HepG2 (cell line): ENCODE results near the gene GPATCH3. TPM values are rescaled to one million over a fixed set of nuclear protein-coding genes. Genes with fewer than 3 reads are reported as not detected.
A peak's percentile ranks its signal among the peaks of the same experiment; 100 is the strongest.

Source experiments
- ATAC-seq: fragments of 200-7000 bp; cut with Tn5 transposase; 3 replicates; pipeline ENCODE4 v1.9.1; 2020; ENCODE audit warnings: mild to moderate bottlenecking, moderate library complexity
- BruUV-seq: library from RNA; stranded (reverse); fragments of 400-500 nt; replicated peaks from 2 replicates; lab custom pipeline; 2021; lab: Mats Ljungman, UMichigan
- CTCF ChIA-PET: fragments of 300-600 bp; formaldehyde crosslinking; extraction: SDS; loops from one replicate; lab custom pipeline; 2021; ENCODE audit warnings: low total read pairs, inconsistent platforms, low intra/inter-chr PET ratio; lab: Yijun Ruan, JAX
- POLR2A ChIA-PET: fragments of 350-600 bp; sonication (Branson Sonifier 250); formaldehyde crosslinking; loops from one replicate; lab custom pipeline; 2020; ENCODE audit warnings: antibody characterized with exemption, inconsistent platforms; lab: Yijun Ruan, JAX
- DNase-seq: peaks from one replicate; pipeline ENCODE4 v3.0.0-alpha.2; 2015; ENCODE audit warnings: low spot score
- FAIRE-seq: peaks from 3 replicates; lab custom pipeline; 2011; peaks lifted over from hg19 to GRCh38; lab: Jason Lieb, UNC
- H2AFZ ChIP-seq: one replicate; pipeline ENCODE4 v1.6.1; 2011; ENCODE audit warnings: low read length, inconsistent platforms
- H3K27ac ChIP-seq: fragments of 300-600 bp; 3 replicates; pipeline ENCODE4 v1.8.0; 2011; ENCODE audit warnings: mixed run types, mild to moderate bottlenecking, mixed read lengths, low read length, inconsistent platforms; ENCODE audit not compliant: insufficient read depth; ENCODE audit errors: extremely low read length
- H3K27me3 ChIP-seq, 2 experiments: fragments of 200-600 bp in 1 of 2; 2 replicates in 1 of 2; 3 replicates in 1 of 2; pipeline versions ENCODE4 v1.6.0 to v1.8.0; 2011; ENCODE audit warnings: low read length in 2 of 2, mild to moderate bottlenecking in 2 of 2, moderate library complexity in 2 of 2, inconsistent platforms in 1 of 2; ENCODE audit not compliant: insufficient read depth in 2 of 2, control insufficient read depth in 1 of 2
- H3K36me3 ChIP-seq, 2 experiments: fragments of 200-600 bp in 1 of 2; replicated peaks in 1 of 2; 2 replicates in 1 of 2; 3 replicates in 1 of 2; pipeline versions ENCODE4 v1.5.1 to v1.8.0; 2011; ENCODE audit warnings: low read length in 2 of 2, inconsistent platforms in 1 of 2; ENCODE audit not compliant: insufficient read depth in 2 of 2, control insufficient read depth in 1 of 2
- H3K4me1 ChIP-seq: 2 replicates; pipeline ENCODE4 v1.5.1; 2012; ENCODE audit warnings: low read length, inconsistent platforms; ENCODE audit not compliant: insufficient read depth
- H3K4me2 ChIP-seq: 2 replicates; pipeline ENCODE4 v1.6.0; 2011; ENCODE audit warnings: low read depth, low read length, inconsistent platforms
- H3K4me3 ChIP-seq, 3 experiments: fragments of 200-600 bp in 1 of 3; sonication (generic), shearing (Covaris generic) in 1 of 3; replicated peaks in 1 of 3; 2 replicates each; pipeline ENCODE4 v1.5.1; 2011 to 2016; ENCODE audit warnings: low read length in 3 of 3, inconsistent platforms in 2 of 3, low read depth in 2 of 3, mild to moderate bottlenecking in 2 of 3, control low read depth in 1 of 3, mixed read lengths in 1 of 3; ENCODE audit not compliant: insufficient read depth in 1 of 3
- H3K79me2 ChIP-seq: one replicate; pipeline ENCODE4 v1.6.1; 2011; ENCODE audit warnings: low read length, inconsistent platforms; ENCODE audit not compliant: insufficient read depth
- H3K9ac ChIP-seq: 2 replicates; pipeline ENCODE4 v1.6.0; 2011; ENCODE audit warnings: mild to moderate bottlenecking, low read depth, low read length, inconsistent platforms; ENCODE audit not compliant: insufficient read depth
- H3K9me3 ChIP-seq: 2 replicates; pipeline ENCODE4 v1.5.1; 2012; ENCODE audit warnings: mild to moderate bottlenecking, low read length
- H4K20me1 ChIP-seq: 2 replicates; pipeline ENCODE4 v1.6.0; 2011; ENCODE audit warnings: inconsistent platforms, mild to moderate bottlenecking, low read length, moderate library complexity; ENCODE audit not compliant: insufficient read depth
- ADNP ChIP-seq: sonication (generic); formaldehyde crosslinking; IDR thresholded peaks from 2 replicates; pipeline ENCODE4 v1.4.0; 2020; ENCODE audit warnings: missing genetic modification reagents
- DNMT3B ChIP-seq: conservative IDR thresholded peaks from 2 replicates; pipeline ENCODE4 v1.6.1; 2016; ENCODE audit warnings: missing biosample characterization, control low read depth
- EP300 ChIP-seq, 3 experiments: sonication (generic) in 1 of 3; formaldehyde crosslinking in 1 of 3; IDR thresholded peaks; 2 replicates each; pipeline versions ENCODE4 v1.5.1 to v1.6.1; 2011 to 2020; ENCODE audit warnings: low read depth in 2 of 3, low read length in 2 of 3, borderline replicate concordance in 1 of 3, improper control_type of control experiment in 1 of 3, mild to moderate bottlenecking in 1 of 3, missing genetic modification reagents in 1 of 3, moderate library complexity in 1 of 3
- ERF ChIP-seq: IDR thresholded peaks from 2 replicates; pipeline ENCODE4 v1.6.1; 2018; ENCODE audit warnings: missing biosample characterization, missing genetic modification reagents
- ETV5 ChIP-seq: IDR thresholded peaks from 2 replicates; pipeline ENCODE4 v1.6.1; 2018; ENCODE audit warnings: missing biosample characterization, missing genetic modification reagents, inconsistent platforms, borderline replicate concordance
- GATAD2A ChIP-seq: IDR thresholded peaks from 2 replicates; pipeline ENCODE4 v1.6.1; 2016
- ISL2 ChIP-seq: sonication (generic); formaldehyde crosslinking; IDR thresholded peaks from 2 replicates; pipeline ENCODE4 v1.5.0; 2020; ENCODE audit warnings: missing genetic modification reagents
- KDM6A ChIP-seq: IDR thresholded peaks from 2 replicates; pipeline ENCODE4 v1.6.1; 2016; ENCODE audit warnings: low read depth
- PITX1 ChIP-seq: sonication (generic); formaldehyde crosslinking; IDR thresholded peaks from 2 replicates; pipeline ENCODE4 v1.5.1; 2020; ENCODE audit warnings: mild to moderate bottlenecking, missing genetic modification reagents
- PPARG ChIP-seq: conservative IDR thresholded peaks from 2 replicates; pipeline ENCODE4 v1.6.1; 2016; ENCODE audit warnings: missing biosample characterization, missing genetic modification reagents
- SCMH1 ChIP-seq: sonication (generic); formaldehyde crosslinking; IDR thresholded peaks from 2 replicates; pipeline ENCODE4 v1.9.0; 2021; ENCODE audit warnings: missing genetic modification reagents, mild to moderate bottlenecking, borderline replicate concordance
- SNAPC2 ChIP-seq: sonication (generic); formaldehyde crosslinking; IDR thresholded peaks from 2 replicates; pipeline ENCODE4 v1.8.1; 2022; ENCODE audit warnings: mild to moderate bottlenecking, missing genetic modification reagents
- SNRNP70 ChIP-seq: fragments of 200-400 bp; formaldehyde crosslinking; IDR thresholded peaks from 2 replicates; pipeline ENCODE4 v1.6.1; 2017; ENCODE audit warnings: mild to moderate bottlenecking, low read depth, low read length, moderate library complexity
- SP4 ChIP-seq: sonication (generic); formaldehyde crosslinking; IDR thresholded peaks from 2 replicates; pipeline ENCODE4 v1.8.1; 2023; ENCODE audit warnings: mild to moderate bottlenecking, missing genetic modification reagents
- TFE3 ChIP-seq: IDR thresholded peaks from 2 replicates; pipeline ENCODE4 v1.6.1; 2016
- XRCC5 ChIP-seq: fragments of 200-400 bp; formaldehyde crosslinking; optimal IDR thresholded peaks from 2 replicates; pipeline ENCODE3; 2017; ENCODE audit warnings: mild to moderate bottlenecking, low read length
- ZFX ChIP-seq: sonication (generic); formaldehyde crosslinking; IDR thresholded peaks from 2 replicates; pipeline ENCODE4 v1.4.0; 2020; ENCODE audit warnings: mild to moderate bottlenecking, low read depth, missing genetic modification reagents, moderate library complexity
- ZNF563 ChIP-seq: sonication (generic); formaldehyde crosslinking; IDR thresholded peaks from 2 replicates; pipeline ENCODE4 v1.8.0; 2022; ENCODE audit warnings: mild to moderate bottlenecking, moderate library complexity, missing genetic modification reagents
- ZNF652 ChIP-seq: IDR thresholded peaks from 2 replicates; pipeline ENCODE4 v1.6.1; 2016; ENCODE audit warnings: low read depth, borderline replicate concordance
- WGBS: methylation state at CpG from one replicate; pipeline ENCODE4 v1.1.6; 2017; ENCODE audit warnings: low lambda C conversion rate; 5-methylcytosine and 5-hydroxymethylcytosine counted together
- in situ Hi-C: cut with HindIII; loops from 2 replicates; pipeline ENCODE4 v1.10.0; 2017; ENCODE audit warnings: low pct_unique_long_range_greater_than_20kb; ENCODE audit not compliant: extremely low pct_ligation_motif_present
- intact Hi-C: fragments of 100-400 bp; cut with micrococcal nuclease; formaldehyde crosslinking; loops from one replicate; pipeline ENCODE4 v1.10.0; 2022; ENCODE audit not compliant: unreplicated experiment
- polyA plus RNA-seq, 8 experiments: library from polyadenylated mRNA; depleted of rRNA in 3 of 8; stranded (reverse) in 7 of 8; unstranded in 1 of 8; fragments of >200 nt; fragmentation: Illumina TruSeq in 4 of 8; extraction: Trizol in 4 of 8; gene quantifications; 2 replicates each; pipeline versions ENCODE4 v1.2.1 to v1.2.3, GENCODE V29; 2011 to 2016; ENCODE audit warnings: low read depth in 4 of 8, missing spikeins in 1 of 8, mixed read lengths in 1 of 8; ENCODE audit not compliant: insufficient read depth in 1 of 8
- total RNA-seq, 5 experiments: library from RNA; depleted of rRNA; stranded (reverse); fragments of >200 nt; fragmentation: Illumina TruSeq; extraction: Trizol; gene quantifications; 2 replicates each; pipeline ENCODE4 v1.2.3, GENCODE V29; 2016; ENCODE audit warnings: low read depth in 1 of 5
- TF ChIP-seq, protein P1 (sequence below): sonication (generic); formaldehyde crosslinking; IDR thresholded peaks from 2 replicates; pipeline ENCODE4 v1.4.0; 2020; ENCODE audit warnings: missing genetic modification reagents, borderline replicate concordance

The GPATCH3 gene
- total and polyA plus RNA-seq, 2 of the 13 experiments (the other 11 are each of a cell fraction or from before 2014, with no cell fraction given), result 8.3 to 11.0 TPM

- H3K27me3 ChIP-seq, result no peaks in the 10 kb centered on the region; a peak in 1 of 5 replicates
- H3K79me2 ChIP-seq, result peaks cover 30% of the 10 kb centered on the region
- peak; percentile 56 for DNase-seq
- no peak overlapping the region for H2AFZ ChIP-seq
- H3K9ac ChIP-seq, result peak overlapping the region; percentile 51
- POLR2A ChIA-PET, result interaction anchor here (0.8 to 11.5 kb wide), 17 partner anchors 9 to 222 kb away, joined by 3 to 371 read pairs (median 25); partner anchors contain the start of genes GPATCH3, GPN2, KDF1 and TRNP1
- 17% methylated on average over 3 of the region's 5 CpGs for WGBS
- intact Hi-C loops, result loop anchor here (2.0 kb wide), 1 partner anchor 23 kb away; no protein-coding TSS in a partner anchor
- peak overlapping the region; percentile 96 for H3K27ac ChIP-seq
- H3K36me3 ChIP-seq, result peaks cover 3 to 8% of the 10 kb centered on the region in 2 experiments; a peak in 3 of 5 replicates
- H3K9me3 ChIP-seq, result no peaks in the 10 kb centered on the region
- ATAC-seq, result no peak
- H4K20me1 ChIP-seq, result peaks cover 16% of the 10 kb centered on the region; the same call in 1 of the 2 replicates
- H3K4me1 ChIP-seq, result peaks cover 45% of the 10 kb centered on the region
- in situ Hi-C loops, result no loop called here
- H3K4me2 ChIP-seq, result peak overlapping the region; percentile 75
- CTCF ChIA-PET, result no interaction called here
- TSS peak; percentile 45 for BruUV-seq
- peak overlapping the region in 1 of 3 experiments; percentile 29; a peak in 2 of 6 replicates for H3K4me3 ChIP-seq
- peak; percentile 66 for FAIRE-seq
- TF ChIP-seq ZNF563 (CRISPR knock-in tag), result no peak
- peak; percentile 57 for TF ChIP-seq XRCC5
- TF ChIP-seq ADNP (CRISPR knock-in tag), result peak; percentile 64; the same call in 1 of the 2 replicates
- TF ChIP-seq KDM6A, result peak; percentile 49; the same call in 1 of the 2 replicates
- TF ChIP-seq ISL2 (CRISPR knock-in tag), result peak; percentile 38; the same call in 1 of the 2 replicates
- TF ChIP-seq SP4 (CRISPR knock-in tag), result peak; percentile 63
- TF ChIP-seq PITX1 (CRISPR knock-in tag), result peak; percentile 50; the same call in 1 of the 2 replicates
- TF ChIP-seq SNRNP70, result no peak
- peak; percentile 91 for TF ChIP-seq GATAD2A
- TF ChIP-seq, protein P1, sequence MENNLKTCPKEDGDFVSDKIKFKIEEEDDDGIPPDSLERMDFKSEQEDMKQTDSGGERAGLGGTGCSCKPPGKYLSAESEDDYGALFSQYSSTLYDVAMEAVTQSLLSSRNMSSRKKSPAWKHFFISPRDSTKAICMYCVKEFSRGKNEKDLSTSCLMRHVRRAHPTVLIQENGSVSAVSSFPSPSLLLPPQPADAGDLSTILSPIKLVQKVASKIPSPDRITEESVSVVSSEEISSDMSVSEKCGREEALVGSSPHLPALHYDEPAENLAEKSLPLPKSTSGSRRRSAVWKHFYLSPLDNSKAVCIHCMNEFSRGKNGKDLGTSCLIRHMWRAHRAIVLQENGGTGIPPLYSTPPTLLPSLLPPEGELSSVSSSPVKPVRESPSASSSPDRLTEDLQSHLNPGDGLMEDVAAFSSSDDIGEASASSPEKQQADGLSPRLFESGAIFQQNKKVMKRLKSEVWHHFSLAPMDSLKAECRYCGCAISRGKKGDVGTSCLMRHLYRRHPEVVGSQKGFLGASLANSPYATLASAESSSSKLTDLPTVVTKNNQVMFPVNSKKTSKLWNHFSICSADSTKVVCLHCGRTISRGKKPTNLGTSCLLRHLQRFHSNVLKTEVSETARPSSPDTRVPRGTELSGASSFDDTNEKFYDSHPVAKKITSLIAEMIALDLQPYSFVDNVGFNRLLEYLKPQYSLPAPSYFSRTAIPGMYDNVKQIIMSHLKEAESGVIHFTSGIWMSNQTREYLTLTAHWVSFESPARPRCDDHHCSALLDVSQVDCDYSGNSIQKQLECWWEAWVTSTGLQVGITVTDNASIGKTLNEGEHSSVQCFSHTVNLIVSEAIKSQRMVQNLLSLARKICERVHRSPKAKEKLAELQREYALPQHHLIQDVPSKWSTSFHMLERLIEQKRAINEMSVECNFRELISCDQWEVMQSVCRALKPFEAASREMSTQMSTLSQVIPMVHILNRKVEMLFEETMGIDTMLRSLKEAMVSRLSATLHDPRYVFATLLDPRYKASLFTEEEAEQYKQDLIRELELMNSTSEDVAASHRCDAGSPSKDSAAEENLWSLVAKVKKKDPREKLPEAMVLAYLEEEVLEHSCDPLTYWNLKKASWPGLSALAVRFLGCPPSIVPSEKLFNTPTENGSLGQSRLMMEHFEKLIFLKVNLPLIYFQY (CRISPR knock-in tag), result peak; percentile 80; the same call in 1 of the 2 replicates
- 0 out of 2 replicates have a peak, but pooled peaks have one; percentile 47 for TF ChIP-seq ERF (CRISPR knock-in tag)
- TF ChIP-seq EP300 (IDR thresholded peaks at IDR 0.05; ENCODE audit: low read depth in 2 of 2, low read length in 2 of 2), result peak in 1 of 2 experiments; percentile 54; a peak in 2 of 4 replicates
- no peak; the same call in 1 of the 2 replicates for TF ChIP-seq EP300 (CRISPR knock-in tag; IDR thresholded peaks at IDR 0.05; ENCODE audit: borderline replicate concordance)
- no peak for TF ChIP-seq SCMH1 (CRISPR knock-in tag)
- TF ChIP-seq SNAPC2 (CRISPR knock-in tag), result no peak
- no peak for TF ChIP-seq ZNF652
- TF ChIP-seq ETV5 (CRISPR knock-in tag), result peak; percentile 14; the same call in 1 of the 2 replicates
- peak; percentile 40; the same call in 1 of the 2 replicates for TF ChIP-seq ZFX
- 0 out of 2 replicates have a peak, but pooled peaks have one; percentile 65 for TF ChIP-seq DNMT3B (CRISPR knock-in tag)
- TF ChIP-seq TFE3 (CRISPR knock-in tag), result no peak
- no peak for TF ChIP-seq PPARG (CRISPR knock-in tag)
Measured at GRCh38 chr1:26915204-26915842, 15.1 kb upstream of the GPATCH3 start.
